CD4-positive, alpha-beta T cell treated with Interleukin-6 at 100 ng/mL for 8 hours (primary cell): ENCODE data around the gene UBE2Z.

ENCODE experiments used
- DNase-seq: peaks from one replicate; pipeline ENCODE4 v3.0.0-alpha.2; 2020; ENCODE audit warnings: mixed read lengths, low spot score

The UBE2Z gene

DNA sequence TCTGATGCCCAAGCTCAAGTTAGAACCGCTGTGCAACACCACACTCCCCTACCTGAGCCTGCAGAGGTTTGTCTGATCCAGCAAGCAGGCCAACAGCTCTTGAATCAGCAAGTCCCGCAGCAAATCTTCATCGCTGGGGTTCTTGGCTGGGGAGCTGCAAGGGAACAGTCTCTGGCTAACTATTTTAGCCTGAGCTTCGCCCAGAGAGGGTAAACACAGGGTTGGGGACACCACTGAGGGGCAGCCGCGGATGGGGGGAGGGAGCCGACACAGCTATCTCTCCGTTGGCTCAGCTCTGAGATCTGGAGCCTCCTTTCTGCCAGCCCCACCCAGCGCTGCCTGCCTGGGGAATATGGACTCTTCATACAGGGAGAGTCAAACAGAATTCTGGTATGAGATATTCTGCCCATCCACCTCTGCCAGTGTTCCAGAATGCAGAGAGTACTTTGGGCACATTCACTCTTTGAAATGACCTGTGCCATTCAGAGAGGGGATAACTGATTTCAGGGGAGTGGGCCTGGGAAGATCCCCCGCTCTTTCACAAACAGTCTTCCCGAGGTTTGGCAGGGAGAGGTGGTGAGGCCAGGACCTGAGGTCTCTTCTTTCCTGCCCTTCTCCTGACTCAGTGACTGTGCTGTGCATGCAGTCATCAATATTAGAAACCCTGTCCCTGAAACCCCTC lies 52.8 kb downstream of the UBE2Z start:
- no peak for DNase-seq

DNA sequence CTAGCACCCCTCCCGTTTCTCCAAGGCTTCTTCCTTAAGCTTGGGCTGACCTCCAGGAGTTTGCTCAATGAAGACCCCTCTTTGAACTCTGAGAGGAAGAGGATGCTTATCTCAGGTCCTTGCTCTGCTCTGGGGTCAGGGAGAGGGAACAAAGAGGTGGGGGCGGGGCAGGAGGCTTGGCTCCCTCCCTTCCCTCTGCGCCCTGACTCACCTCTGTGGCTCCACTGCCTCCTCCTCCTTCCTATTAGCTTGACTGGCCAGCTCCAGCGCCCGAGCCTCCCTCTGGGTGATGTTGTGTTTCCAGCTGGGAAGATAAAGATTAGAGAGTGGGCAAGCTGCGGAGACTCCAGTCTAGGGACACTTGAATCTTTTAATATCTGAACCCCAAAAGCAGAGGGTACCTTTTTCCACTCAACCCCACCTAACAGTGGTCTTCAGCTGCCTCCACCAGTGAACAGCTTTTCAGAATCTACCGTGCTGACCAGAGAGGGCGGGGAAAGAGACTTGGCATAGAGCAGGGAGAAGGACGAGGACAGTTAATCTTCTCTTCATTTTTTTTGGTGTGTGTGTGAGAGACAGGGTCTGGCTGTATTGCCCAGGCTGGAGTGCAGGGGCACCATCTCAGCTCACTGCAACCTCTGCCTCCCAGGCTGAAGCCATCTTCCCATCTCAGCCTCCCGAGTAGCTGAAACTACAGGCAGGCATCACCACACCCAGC lies 53.5 kb downstream of the UBE2Z start:
- no peak for DNase-seq

DNA sequence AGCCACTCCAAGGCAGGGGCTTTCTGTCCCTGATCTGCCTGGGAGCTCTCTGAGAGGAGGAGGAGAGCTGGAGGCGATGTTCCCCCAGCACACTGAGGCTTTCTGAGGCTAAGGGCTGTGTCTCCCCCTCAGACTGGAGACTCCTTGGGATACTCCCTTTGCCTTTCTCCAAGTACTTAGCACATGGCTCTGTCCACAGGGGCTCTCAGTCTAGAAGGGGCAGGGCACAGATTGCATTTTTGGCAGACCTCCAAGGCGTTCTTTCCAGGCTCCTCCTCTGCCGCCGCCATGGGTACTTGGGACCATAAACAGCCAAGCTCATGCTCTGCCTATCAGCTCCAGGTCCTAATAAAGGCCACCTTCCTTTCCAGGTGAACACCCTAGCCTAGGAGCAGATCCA lies 62.0 kb downstream of the UBE2Z start:
- no peak for DNase-seq

DNA sequence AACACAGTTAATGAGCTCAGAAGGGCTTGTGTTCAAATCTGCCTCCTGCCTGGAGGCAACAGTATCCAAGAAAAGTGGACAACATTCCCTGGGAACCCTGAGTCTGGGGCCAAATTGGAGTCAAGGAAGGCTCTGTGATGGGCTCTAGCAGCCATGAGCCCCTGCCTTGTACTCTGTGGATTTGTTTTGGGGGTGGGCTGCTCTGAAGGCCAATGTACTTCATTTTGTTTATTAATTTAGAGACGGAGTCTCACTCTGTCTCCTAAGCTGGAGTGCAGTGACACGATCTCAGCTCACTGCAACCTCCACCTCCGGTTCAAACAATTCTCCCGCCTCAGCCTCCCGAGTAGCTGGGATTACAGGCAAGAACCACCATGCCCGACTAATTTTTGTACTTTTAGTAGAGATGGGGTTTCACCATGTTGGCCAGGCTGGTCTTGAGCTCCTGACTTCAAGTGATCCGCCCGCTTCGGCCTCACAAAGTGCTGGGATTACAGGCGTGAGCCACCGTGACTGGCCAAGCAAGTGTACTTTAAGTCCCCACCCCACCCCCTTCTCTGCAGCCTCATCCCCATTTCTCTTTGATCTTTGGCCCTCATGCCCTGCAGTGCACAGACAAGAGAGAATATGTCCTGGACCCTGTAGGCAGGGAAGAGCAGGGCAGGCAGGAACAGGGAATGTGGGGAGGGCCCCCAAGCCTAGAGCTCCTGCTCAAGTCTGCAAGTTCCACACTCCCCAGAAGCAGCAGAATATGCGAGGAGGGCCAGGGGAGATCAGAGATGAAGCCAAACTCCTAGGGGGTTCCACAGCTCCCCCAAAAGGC lies 62.9 kb downstream of the UBE2Z start:
- no peak for DNase-seq

DNA sequence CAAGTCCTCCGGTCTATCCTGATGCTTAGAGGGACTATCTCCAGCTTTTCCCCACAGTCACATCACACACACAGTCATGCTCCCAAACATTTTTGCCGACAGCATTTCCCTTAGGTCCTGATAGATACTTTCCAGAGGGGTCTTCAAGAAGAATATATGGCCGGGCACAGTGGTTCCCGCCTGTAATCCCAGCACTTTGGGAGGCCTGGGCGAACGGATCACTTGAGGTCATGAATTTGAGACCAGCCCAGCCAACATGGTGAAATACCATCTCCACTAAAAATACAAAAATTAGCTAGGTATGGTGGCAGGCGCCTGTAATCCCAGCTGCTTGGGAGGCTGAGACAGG lies 64.5 kb downstream of the UBE2Z start:
- no peak for DNase-seq

GRCh38 chr17:48973806-48974205 lies 65.6 kb downstream of the UBE2Z start:
- no peak for DNase-seq
